HG03060 (cell line): ENCODE data around the gene LHFPL3.
"Not testable (repeated sequence)": the region's sequence is repeated elsewhere in the genome, so short reads cannot be mapped to it uniquely, and the experiment has no call there.

ENCODE experiments used
- ATAC-seq: cut with Tn5 transposase; IDR thresholded peaks from one replicate; pipeline ENCODE4 v1.9.1; 2021; ENCODE audit warnings: low read depth, moderate number of reproducible peaks; ENCODE audit not compliant: unreplicated experiment

Gene LHFPL3

GRCh38 chr7:104922182-104923009 is 594.0 kb downstream of the LHFPL3 start:
- no peak for ATAC-seq

- peak; percentile 93 for ATAC-seq
Measured at GRCh38 chr7:104923010-104923421, 594.6 kb downstream of the LHFPL3 start.

DNA sequence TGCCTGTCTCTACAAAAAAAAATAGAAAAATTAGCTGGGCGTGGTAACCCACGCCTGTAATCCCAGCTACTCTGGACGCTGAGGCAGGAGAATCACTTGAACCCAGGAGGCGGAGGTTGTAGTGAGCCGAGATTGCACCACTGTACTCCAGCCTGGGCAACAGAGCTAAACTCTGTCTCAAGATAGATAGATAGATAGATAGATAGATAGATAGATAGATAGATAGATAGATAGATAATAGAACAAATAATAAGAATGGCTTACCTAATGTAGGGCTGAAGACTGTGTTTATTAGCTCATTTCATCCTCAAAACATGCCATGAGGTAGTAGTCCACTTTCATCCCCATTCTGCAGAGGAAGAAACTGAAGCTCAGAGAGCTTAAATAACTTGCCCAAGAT is 597.8 kb downstream of the LHFPL3 start:
- ATAC-seq = not testable (repeated sequence)

GRCh38 chr7:104926601-104927041 is 598.2 kb downstream of the LHFPL3 start:
- ATAC-seq = no peak

DNA sequence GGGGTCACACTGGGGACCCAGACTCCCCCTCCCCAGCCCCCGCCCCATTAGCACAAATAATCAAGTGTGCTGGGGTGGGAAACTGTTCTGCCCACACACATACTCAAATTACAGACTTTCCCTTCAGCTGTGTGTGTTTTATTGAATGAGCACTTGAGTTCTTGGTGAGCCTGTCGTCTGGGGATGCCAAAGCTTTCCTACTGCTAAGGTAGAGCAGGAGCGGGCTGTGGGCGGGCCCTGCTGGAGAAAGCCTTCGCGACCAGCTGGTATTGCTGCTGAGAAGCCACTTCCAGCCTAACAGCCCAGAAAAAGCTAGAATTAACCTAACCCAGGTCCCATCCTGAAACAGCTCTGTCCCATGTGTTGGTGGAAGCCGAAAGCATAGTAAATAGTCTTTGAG is 598.7 kb downstream of the LHFPL3 start:
- ATAC-seq = no peak

DNA sequence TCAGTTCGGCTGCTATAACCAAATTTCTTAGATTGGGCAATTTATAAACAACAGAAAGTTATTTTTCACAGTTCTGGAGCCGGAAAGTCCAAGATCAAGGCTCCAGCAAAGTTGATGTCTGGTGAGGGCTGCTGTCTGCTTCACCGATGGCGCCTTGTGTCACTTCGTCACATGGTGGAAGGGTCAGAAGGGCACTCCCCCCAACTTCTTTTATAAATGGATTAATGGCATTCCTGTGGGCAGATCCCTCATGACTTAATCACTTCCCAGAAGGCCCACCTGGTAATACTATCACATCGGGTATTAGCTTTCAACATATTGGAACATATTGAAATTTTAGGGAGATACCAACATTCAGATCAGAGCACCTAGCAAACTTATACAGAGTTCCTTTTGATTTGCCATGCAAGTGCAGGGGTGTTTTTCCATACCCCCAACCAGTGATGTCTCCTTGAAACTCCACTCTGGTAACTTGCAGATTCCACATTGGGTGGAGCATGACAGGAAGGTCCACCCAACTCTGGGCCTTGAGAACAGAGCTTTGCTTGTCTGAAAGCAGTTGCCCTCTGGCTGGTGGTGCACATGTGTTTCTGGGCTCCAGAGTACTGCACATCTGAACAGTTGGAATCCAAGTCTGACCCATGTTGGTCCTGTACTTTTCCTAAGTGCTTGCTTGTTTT is 600.5 kb downstream of the LHFPL3 start:
- ATAC-seq = no peak

DNA sequence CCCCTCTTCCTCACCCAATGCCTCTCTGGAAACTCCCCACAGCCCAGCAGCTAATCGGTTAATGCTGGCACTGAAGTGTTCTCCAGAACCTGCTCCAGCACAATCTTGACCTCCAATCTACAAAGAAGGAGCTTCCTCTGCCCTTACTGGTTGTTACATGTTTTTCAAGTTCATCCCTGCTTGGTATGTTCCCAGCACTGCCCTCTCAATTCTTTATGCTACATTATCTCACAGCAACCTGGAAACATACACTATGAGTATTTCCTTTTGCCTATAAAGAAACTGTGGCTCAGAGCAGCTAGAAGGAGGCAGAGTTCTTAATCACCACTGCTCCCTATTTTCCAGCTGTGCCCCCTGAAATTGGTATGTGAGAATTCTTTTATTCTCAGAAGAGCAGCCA is 601.5 kb downstream of the LHFPL3 start:
- ATAC-seq = no peak

GRCh38 chr7:104931181-104931781 is 602.9 kb downstream of the LHFPL3 start:
- ATAC-seq = no peak

- ATAC-seq = no peak
Measured at GRCh38 chr7:104933022-104933421, 604.6 kb downstream of the LHFPL3 start.

DNA sequence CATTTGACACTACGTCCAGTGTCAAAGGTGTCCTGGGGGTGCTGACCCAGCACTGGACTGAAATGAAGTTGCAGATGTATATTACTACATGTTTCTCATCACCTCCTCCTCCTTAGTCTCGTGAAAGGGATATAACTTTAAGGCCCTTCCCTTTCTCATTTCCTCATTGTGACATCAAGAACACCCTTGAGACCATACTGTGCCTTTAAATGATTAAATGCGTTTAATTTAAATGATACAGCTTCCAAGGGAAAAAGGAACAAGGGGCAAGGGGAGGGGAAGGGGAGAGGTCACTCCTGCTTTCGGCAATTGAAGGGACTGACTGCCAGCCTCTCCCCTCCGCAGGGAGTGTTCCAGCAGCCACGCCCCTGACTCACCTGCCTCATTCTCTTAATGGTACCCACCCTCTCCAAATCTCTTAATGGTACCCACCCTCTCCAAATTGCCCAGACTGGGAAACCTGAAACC is 605.2 kb downstream of the LHFPL3 start:
- ATAC-seq = no peak

DNA sequence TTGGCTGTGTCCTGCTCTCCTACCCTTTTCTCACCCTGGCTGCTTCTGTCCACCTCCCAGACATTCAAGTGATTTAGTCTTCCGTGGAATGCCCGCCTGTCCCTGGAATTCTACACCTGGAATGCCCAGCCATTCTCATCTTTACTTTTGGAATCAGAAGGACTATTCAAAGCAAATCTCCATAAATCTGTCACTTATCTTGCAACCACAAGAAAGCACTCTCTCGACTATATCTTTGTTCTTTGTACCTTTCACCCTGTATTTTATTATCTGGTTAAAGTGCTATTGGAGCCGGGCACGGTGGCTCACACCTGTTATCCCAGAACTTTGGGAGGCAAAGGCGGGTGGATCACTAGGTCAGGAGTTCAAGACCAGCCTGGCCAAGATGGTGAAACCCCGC is 606.3 kb downstream of the LHFPL3 start:
- no peak for ATAC-seq

- ATAC-seq = no peak
Measured at GRCh38 chr7:104935276-104935675, 606.9 kb downstream of the LHFPL3 start.

DNA sequence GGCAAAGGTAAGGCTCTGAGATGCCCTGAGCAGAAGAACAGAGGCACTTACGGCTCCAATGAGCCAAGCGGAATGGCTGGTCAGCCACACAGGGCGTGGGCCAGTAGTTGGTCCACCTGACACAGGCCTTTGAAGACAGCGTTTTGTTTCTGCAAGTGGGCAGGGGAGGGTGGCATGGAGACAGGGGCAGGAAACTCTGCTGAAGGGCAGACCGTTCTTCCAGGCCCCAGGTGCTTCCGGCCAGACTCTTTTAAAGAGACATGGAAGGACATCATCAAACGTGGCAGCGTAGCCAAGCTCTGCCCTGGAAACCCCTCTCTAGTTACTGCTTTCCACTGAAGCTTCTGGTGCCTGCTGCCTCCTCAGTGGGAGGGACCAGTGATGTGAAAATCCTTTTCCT is 608.1 kb downstream of the LHFPL3 start:
- no peak for ATAC-seq

DNA sequence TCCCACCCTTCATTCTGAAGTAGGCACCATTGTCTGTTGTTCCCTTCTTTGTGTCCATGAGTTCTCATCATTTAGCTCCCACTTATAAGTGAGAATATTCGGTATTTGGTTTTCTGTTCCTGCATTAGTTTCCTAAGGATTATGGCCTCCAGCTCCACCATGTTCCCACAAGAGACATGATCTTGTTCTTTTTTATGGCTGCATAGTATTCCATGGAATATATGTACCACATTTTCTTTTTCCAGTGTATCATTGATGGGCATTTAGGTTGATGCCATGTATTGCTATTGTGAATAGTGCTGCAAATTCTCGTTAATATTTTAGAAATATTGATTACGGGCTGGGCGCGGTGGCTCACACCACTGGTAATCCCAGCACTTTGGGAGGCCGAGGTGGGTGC is 609.1 kb downstream of the LHFPL3 start:
- ATAC-seq = not testable (repeated sequence)

- no peak for ATAC-seq
Measured at GRCh38 chr7:104938741-104939390, 610.5 kb downstream of the LHFPL3 start.

GRCh38 chr7:104940023-104940710 is 611.8 kb downstream of the LHFPL3 start:
- no peak for ATAC-seq

DNA sequence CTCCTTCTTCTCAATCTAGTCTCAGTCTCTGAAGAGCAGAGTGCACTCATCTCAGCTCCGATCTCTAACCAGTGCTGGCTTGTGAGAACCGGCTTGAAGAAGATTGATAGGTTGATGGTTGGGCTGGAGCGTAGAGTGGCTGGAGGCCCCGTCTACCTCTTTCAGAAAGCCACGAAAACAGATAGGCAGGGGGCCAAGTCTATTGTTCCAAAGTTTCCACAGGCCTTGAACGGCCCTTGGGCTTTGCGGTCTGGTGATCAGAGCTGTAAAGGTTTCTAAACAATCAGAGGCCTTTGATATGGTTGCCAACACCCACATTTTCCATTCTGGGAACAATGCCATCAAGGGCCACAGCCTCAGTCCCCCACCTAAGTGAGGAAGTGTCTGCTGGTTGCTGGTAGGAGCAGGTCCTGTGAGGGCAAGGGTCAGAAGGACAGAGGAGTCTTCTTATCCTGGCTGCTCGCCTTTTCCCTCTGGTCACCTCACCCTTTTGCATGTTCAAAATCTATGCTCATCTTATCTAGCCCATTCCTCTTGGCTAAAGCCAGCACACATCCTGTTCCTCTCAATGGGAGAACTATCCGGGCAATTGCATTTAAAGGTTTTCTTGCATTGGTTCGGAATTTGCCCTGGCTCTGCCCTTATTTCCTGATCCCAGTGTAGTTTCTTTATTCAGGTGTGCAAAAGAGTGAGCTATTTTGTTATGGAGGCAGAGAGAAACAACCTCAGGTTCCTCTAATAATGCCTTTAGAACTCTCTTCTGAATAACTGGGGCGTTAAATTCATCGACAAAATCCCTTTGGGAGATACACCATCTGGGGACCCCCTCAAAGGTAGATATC is 615.3 kb downstream of the LHFPL3 start:
- ATAC-seq = peak; percentile 36

- ATAC-seq = no peak
Measured at GRCh38 chr7:104945599-104945956, 617.2 kb downstream of the LHFPL3 start.

DNA sequence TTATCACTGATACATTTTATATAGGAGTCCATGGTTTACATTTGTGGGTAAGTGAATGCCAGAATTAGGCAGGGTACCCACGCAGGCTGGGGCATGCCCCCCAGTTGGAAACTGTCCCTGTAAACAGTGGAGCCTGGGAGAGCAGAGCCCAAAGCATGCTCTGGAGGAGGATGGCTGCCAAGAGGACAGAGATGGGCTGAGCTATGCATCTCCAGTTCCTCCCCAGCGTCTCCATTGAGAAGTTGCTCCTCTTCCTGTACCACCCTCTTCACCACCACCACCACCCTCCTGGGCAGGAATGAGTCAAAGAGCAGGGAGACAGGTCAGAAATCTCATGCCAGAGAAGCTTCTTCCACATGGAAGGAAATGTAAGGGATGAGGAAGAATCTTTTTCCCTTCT is 617.9 kb downstream of the LHFPL3 start:
- no peak for ATAC-seq
